ENCODE data around the gene CLDN18. TPM values are rescaled to one million over a fixed set of nuclear protein-coding genes. Genes with fewer than 3 reads are reported as not detected.

CLDN18 gene
- total RNA-seq, 2 experiments from 2014 or later = not detected

GRCh38 chr3:138047596-138048158, 37.7 kb downstream of the CLDN18 start:
- Mint-ChIP-seq H3K27me3 (peaks cover 16% of the 10 kb centered on the region), H3K27ac (no peak overlapping the region), H3K36me3 (ENCODE audit: low read depth) (no peaks in the 10 kb centered on the region), H3K4me1 (no peaks in the 10 kb centered on the region), H3K9me3 (ENCODE audit: low read depth) (peaks cover 2% of the 10 kb centered on the region), H3K4me3 (no peak overlapping the region)
- no peak for DNase-seq
- ChIA-PET POLR2A (no interaction called here), CTCF (interaction anchor here (0.9 kb wide), 1 partner anchor 22 kb away, joined by 3 read pairs; no protein-coding TSS in a partner anchor)
- ATAC-seq = no peak
- intact Hi-C loops (cut with DNase I, micrococcal nuclease) = no loop called here

- ChIA-PET CTCF (interaction anchor here (0.9 kb wide), 1 partner anchor 16 kb away, joined by 3 read pairs; no protein-coding TSS in a partner anchor), POLR2A (no interaction called here)
- Mint-ChIP-seq H3K27ac (no peak overlapping the region), H3K36me3 (ENCODE audit: low read depth) (no peaks in the 10 kb centered on the region), H3K9me3 (ENCODE audit: low read depth) (peaks cover 2% of the 10 kb centered on the region), H3K4me3 (no peak overlapping the region), H3K4me1 (no peaks in the 10 kb centered on the region), H3K27me3 (peaks cover 20% of the 10 kb centered on the region)
- ATAC-seq (no peak), DNase-seq (no peak)
- intact Hi-C loops (cut with DNase I, micrococcal nuclease) = no loop called here
Observed at GRCh38 chr3:138049157-138049919, 39.4 kb downstream of the CLDN18 start.

GRCh38 chr3:138051947-138052802, 42.2 kb downstream of the CLDN18 start:
- no peak overlapping the region for H3K27ac Mint-ChIP-seq
- no peaks in the 10 kb centered on the region for H3K4me1 Mint-ChIP-seq
- peak; percentile 55 for DNase-seq
- peaks cover 2% of the 10 kb centered on the region for H3K9me3 Mint-ChIP-seq (ENCODE audit: low read depth)
- ATAC-seq = no peak
- ChIA-PET CTCF (interaction anchor here (0.5 to 2.6 kb wide), 9 partner anchors 10 to 1037 kb away, joined by 3 to 9 read pairs (median 4); no protein-coding TSS in a partner anchor), POLR2A (no interaction called here)
- intact Hi-C loops (cut with DNase I, micrococcal nuclease) = loop anchor here in 1 of 2 experiments (10.0 kb wide), 1 partner anchor 947 kb away; no protein-coding TSS in a partner anchor
- no peak overlapping the region for H3K4me3 Mint-ChIP-seq
- H3K36me3 Mint-ChIP-seq (ENCODE audit: low read depth) = no peaks in the 10 kb centered on the region
- peaks cover 22% of the 10 kb centered on the region for H3K27me3 Mint-ChIP-seq

GRCh38 chr3:138054057-138054456, 44.1 kb downstream of the CLDN18 start:
- no peak for DNase-seq
- ATAC-seq = no peak
- no peaks in the 10 kb centered on the region for H3K36me3 Mint-ChIP-seq (ENCODE audit: low read depth)
- no peak overlapping the region for H3K27ac Mint-ChIP-seq
- peaks cover 2% of the 10 kb centered on the region for H3K9me3 Mint-ChIP-seq (ENCODE audit: low read depth)
- ChIA-PET CTCF (no interaction called here), POLR2A (no interaction called here)
- intact Hi-C loops (cut with DNase I, micrococcal nuclease) = loop anchor here in 1 of 2 experiments (10.0 kb wide), 1 partner anchor 949 kb away; no protein-coding TSS in a partner anchor
- no peak overlapping the region for H3K4me3 Mint-ChIP-seq
- peaks cover 20% of the 10 kb centered on the region for H3K27me3 Mint-ChIP-seq
- no peaks in the 10 kb centered on the region for H3K4me1 Mint-ChIP-seq

GRCh38 chr3:138057384-138057783, 47.4 kb downstream of the CLDN18 start:
- Mint-ChIP-seq H3K27me3 (peaks cover 17% of the 10 kb centered on the region), H3K4me1 (peaks cover 2% of the 10 kb centered on the region), H3K27ac (no peak overlapping the region), H3K9me3 (ENCODE audit: low read depth) (no peaks in the 10 kb centered on the region), H3K4me3 (no peak overlapping the region), H3K36me3 (ENCODE audit: low read depth) (no peaks in the 10 kb centered on the region)
- intact Hi-C loops (cut with DNase I, micrococcal nuclease) = loop anchor here in 1 of 2 experiments (10.0 kb wide), 1 partner anchor 953 kb away; no protein-coding TSS in a partner anchor
- ChIA-PET CTCF (interaction anchor here (0.7 to 1.0 kb wide), 2 partner anchors 24 to 63 kb away, joined by 3 read pairs; no protein-coding TSS in a partner anchor), POLR2A (interaction anchor here (0.6 kb wide), 1 partner anchor 25 kb away, joined by 3 read pairs; no protein-coding TSS in a partner anchor)
- ATAC-seq (no peak), DNase-seq (no peak)

- peaks cover 2% of the 10 kb centered on the region for H3K4me1 Mint-ChIP-seq
- DNase-seq (no peak), ATAC-seq (no peak)
- peaks cover 9% of the 10 kb centered on the region for H3K27me3 Mint-ChIP-seq
- no peaks in the 10 kb centered on the region for H3K9me3 Mint-ChIP-seq (ENCODE audit: low read depth)
- ChIA-PET CTCF (interaction anchor here (0.7 to 2.5 kb wide), 2 partner anchors 10 to 23 kb away, joined by 3 to 6 read pairs; no protein-coding TSS in a partner anchor), POLR2A (no interaction called here)
- no peak overlapping the region for H3K4me3 Mint-ChIP-seq
- intact Hi-C loops (cut with DNase I, micrococcal nuclease) = loop anchor here in 1 of 2 experiments (10.0 kb wide), 1 partner anchor 954 kb away; no protein-coding TSS in a partner anchor
- no peaks in the 10 kb centered on the region for H3K36me3 Mint-ChIP-seq (ENCODE audit: low read depth)
- H3K27ac Mint-ChIP-seq = no peak overlapping the region
Observed at GRCh38 chr3:138059261-138059660, 49.3 kb downstream of the CLDN18 start.

DNA sequence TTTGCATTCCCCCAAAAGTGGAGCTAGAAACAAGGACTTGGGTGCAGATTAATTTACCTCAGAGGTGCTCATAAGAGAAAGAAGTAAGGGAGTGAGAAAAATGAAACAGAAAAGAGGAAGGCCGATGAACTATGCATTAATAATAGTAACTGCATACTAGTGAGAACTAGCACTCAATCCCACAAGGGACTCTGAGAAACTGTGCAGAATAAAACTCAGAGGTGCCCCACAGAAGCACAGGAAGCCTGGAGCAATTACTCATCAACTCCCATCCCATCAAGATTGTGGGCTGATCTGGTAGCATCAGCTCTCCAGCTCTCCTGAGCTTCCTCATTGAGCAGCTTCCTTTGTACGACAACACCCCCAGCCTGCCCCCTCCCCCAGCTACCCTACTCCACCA, 50.8 kb downstream of the CLDN18 start:
- Mint-ChIP-seq H3K27ac (no peak overlapping the region), H3K27me3 (peaks cover 6% of the 10 kb centered on the region), H3K9me3 (ENCODE audit: low read depth) (no peaks in the 10 kb centered on the region), H3K4me3 (no peak overlapping the region), H3K4me1 (peaks cover 7% of the 10 kb centered on the region), H3K36me3 (ENCODE audit: low read depth) (no peaks in the 10 kb centered on the region)
- POLR2A ChIA-PET = no interaction called here
- ATAC-seq (no peak), DNase-seq (no peak)
- intact Hi-C loops (cut with DNase I, micrococcal nuclease) = loop anchor here in 1 of 2 experiments (10.0 kb wide), 1 partner anchor 374 kb away; the partner anchor contains the start of gene ESYT3
- CTCF ChIA-PET = interaction anchor here (0.5 to 2.5 kb wide), 2 partner anchors 8 to 1507 kb away, joined by 3 to 6 read pairs; no protein-coding TSS in a partner anchor

- peaks cover 4% of the 10 kb centered on the region for H3K27me3 Mint-ChIP-seq
- ATAC-seq (no peak), DNase-seq (no peak)
- H3K9me3 Mint-ChIP-seq (ENCODE audit: low read depth) = no peaks in the 10 kb centered on the region
- CTCF ChIA-PET = interaction anchor here (0.6 kb wide), 1 partner anchor 232 kb away, joined by 3 read pairs; no protein-coding TSS in a partner anchor
- intact Hi-C loops (cut with DNase I, micrococcal nuclease) = loop anchor here in 1 of 2 experiments (10.0 kb wide), 1 partner anchor 373 kb away; the partner anchor contains the start of gene ESYT3
- no peak overlapping the region for H3K27ac Mint-ChIP-seq
- no peaks in the 10 kb centered on the region for H3K36me3 Mint-ChIP-seq (ENCODE audit: low read depth)
- peaks cover 16% of the 10 kb centered on the region for H3K4me1 Mint-ChIP-seq
- H3K4me3 Mint-ChIP-seq = no peak overlapping the region
- POLR2A ChIA-PET = no interaction called here
Observed at GRCh38 chr3:138062037-138062436, 52.1 kb downstream of the CLDN18 start.

DNA sequence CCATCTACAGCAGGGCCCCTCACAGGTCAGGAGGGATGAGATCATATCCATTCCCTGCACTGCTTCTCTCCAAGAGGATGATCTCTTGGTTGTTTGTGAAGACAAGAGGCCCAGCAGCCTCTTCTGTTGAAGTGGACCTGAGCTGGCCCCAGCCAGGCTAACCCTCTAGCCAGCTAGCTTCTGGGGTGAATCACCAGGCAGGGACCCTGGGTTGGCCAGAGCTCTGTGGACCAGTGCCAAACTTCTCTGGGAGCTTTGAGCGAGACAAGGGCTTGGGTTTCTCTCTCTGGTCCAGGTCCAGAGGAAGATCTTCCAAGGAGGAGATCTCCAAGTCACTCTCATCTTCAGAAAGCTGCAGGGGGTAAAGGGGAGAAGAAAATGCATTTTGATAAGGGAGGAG, 52.7 kb downstream of the CLDN18 start:
- ChIA-PET POLR2A (no interaction called here), CTCF (interaction anchor here (0.6 kb wide), 2 partner anchors 21 to 1908 kb away, joined by 3 to 6 read pairs; no protein-coding TSS in a partner anchor)
- H3K27me3 Mint-ChIP-seq = peaks cover 4% of the 10 kb centered on the region
- no peak overlapping the region for H3K27ac Mint-ChIP-seq
- no peak for DNase-seq
- intact Hi-C loops (cut with DNase I, micrococcal nuclease) = loop anchor here in 1 of 2 experiments (10.0 kb wide), 1 partner anchor 372 kb away; the partner anchor contains the start of gene ESYT3
- no peaks in the 10 kb centered on the region for H3K36me3 Mint-ChIP-seq (ENCODE audit: low read depth)
- H3K4me3 Mint-ChIP-seq = no peak overlapping the region
- no peaks in the 10 kb centered on the region for H3K9me3 Mint-ChIP-seq (ENCODE audit: low read depth)
- no peak for ATAC-seq
- peaks cover 16% of the 10 kb centered on the region for H3K4me1 Mint-ChIP-seq

DNA sequence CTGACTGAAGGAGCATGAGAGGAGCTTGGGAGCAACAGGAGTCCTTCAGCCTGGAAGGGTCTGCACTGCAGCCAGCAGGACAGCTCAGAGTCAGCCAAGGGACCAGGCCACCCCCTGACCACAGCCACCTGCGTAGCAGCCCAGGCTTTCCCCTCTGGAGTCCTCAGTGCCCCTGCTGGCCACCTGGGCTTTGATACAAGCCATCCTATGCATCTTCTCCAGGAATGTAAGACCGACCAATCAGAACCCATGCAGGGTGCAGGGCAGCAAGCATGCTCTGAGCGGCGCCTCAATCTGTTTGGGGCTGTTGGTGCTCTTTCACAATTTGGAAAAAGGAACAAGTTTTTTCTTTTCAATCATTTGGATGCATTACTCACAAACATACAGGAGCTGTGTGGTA, 53.5 kb downstream of the CLDN18 start:
- H3K9me3 Mint-ChIP-seq (ENCODE audit: low read depth) = no peaks in the 10 kb centered on the region
- H3K4me3 Mint-ChIP-seq = no peak overlapping the region
- ChIA-PET POLR2A (no interaction called here), CTCF (interaction anchor here (0.6 to 4.9 kb wide), 2 partner anchors 22 to 55 kb away, joined by 3 to 42 read pairs; no protein-coding TSS in a partner anchor)
- DNase-seq (no peak), ATAC-seq (no peak)
- H3K36me3 Mint-ChIP-seq (ENCODE audit: low read depth) = no peaks in the 10 kb centered on the region
- H3K4me1 Mint-ChIP-seq = peaks cover 16% of the 10 kb centered on the region
- no peak overlapping the region for H3K27ac Mint-ChIP-seq
- intact Hi-C loops (cut with DNase I, micrococcal nuclease) = loop anchor here in 1 of 2 experiments (10.0 kb wide), 1 partner anchor 371 kb away; the partner anchor contains the start of gene ESYT3
- H3K27me3 Mint-ChIP-seq = peaks cover 6% of the 10 kb centered on the region
